AG09319 (cell line): Measurements from ENCODE around the gene GNAQ.

Experiments
- DNase-seq: peaks from one replicate; pipeline ENCODE4 v3.0.0-alpha.2; 2010; ENCODE audit warnings: low read depth; ENCODE audit errors: extremely low read depth
- CTCF ChIP-seq: IDR thresholded peaks from 2 replicates; pipeline ENCODE4 v1.5.1; 2011; ENCODE audit warnings: low read depth, mild to moderate bottlenecking, inconsistent platforms, low read length, moderate library complexity

The GNAQ gene

DNA sequence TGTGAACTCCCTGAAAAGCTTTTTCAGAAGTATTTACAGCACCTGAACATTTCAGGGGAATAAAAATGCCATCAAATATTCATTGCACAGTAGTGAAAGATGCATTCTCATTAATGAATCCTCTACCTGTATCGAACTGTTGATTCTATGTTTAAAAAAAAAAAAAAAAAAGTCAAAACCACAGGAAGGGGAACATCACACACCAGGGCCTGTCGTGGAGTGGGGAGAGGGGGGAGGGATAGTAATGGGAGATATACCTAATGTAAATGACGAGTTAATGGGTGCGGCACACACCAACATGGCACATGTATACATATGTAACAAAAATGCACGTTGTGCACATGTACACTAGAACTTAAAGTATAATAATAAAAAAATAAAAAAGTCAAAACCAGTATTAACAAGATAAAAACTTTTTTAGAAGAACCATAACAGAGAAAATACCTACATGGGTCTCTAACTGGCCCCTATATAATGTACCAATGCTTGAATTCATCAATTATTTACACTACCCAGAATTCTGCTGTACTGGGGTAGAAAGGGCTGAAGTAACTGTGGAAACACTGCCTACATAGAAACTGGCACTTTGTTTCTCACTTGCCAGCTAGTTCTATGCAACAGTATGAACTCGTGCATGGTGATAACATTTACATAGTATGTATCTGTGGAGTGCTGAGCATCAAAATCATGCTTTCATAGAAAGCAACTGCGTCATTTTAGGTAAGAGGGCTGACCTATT, 48.9 kb downstream of the GNAQ start:
- no peak for TF ChIP-seq CTCF
- DNase-seq = no peak

GRCh38 chr9:77981907-77982306, 49.7 kb downstream of the GNAQ start:
- no peak for DNase-seq
- no peak for TF ChIP-seq CTCF

DNA sequence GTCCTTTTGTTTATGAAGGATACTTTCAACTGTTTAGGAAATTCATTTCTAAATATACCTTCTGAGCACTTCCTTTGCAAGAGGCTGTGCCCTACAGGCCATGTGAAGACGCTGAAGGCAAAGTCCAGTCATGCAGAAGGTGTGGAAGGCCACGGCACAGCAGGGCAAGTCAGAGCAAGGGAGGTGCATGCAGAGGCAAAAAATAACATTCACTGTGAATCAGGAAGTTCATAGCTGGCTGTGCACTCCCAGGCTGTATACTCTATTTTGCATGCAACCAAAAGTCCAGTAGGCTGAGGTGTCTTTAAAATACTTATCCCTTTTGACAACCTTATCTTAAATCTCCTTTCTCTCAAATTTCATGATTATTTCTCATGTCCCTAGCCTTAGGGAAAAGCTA, 50.3 kb downstream of the GNAQ start:
- DNase-seq = no peak

GRCh38 chr9:77980622-77981021, 51.0 kb downstream of the GNAQ start:
- DNase-seq = no peak
- no peak for TF ChIP-seq CTCF

More for the DNA sequence above, 50.3 kb downstream of the GNAQ start:
- no peak for TF ChIP-seq CTCF

- TF ChIP-seq CTCF = no peak
- no peak for DNase-seq
These were observed 53.4 kb downstream of the GNAQ start for GRCh38 chr9:77978086-77978781.

GRCh38 chr9:77977210-77977611, 54.4 kb downstream of the GNAQ start:
- DNase-seq = no peak
- peak; percentile 31 for TF ChIP-seq CTCF

DNA sequence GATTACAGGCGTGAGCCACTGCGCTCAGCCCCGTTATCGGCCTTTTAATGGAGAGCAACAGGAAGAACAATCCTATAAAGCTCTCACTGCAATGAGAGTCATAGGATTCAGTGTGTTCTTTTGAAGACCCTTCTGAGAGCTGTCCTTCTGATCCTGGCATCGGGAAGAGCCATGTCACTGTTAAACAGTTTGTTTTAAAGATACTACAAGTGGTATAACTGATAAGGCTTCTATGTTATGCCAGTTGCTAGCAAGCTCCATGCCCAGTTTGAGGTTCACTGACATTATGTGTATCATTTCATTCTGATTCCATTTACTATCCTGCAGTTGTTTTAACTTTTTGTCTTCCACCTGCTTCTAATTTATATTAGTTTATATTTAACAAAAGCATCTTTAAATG, 55.8 kb downstream of the GNAQ start:
- TF ChIP-seq CTCF = no peak
- no peak for DNase-seq
